ENCODE measurements around the gene SLFN12L.

The SLFN12L gene

DNA sequence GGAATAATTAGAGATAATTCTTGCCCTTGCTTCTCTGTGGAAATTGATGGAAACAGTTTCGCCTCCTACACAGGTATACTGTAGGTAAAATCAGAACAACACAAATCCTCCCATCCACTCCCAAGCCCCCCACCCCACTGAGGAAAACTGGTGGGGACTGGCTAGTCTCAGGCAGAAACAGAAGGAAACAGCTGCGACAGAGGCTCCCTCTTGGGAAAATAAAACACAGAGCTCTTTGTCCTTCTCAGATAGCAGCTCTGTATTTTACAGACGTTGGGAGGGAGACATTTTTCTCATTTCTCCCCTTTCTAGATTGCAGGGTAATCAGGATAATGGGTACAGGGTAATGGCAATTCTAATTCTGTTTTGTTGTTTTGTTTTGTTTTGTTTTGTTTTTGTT is 90.0 kb downstream of the SLFN12L start:
- no peak overlapping the region for H3K4me3 ChIP-seq (ENCODE audit: low read depth, low read length)
- DNase-seq (ENCODE audit: low read depth, low spot score) = no peak
- TF ChIP-seq, protein P1, sequence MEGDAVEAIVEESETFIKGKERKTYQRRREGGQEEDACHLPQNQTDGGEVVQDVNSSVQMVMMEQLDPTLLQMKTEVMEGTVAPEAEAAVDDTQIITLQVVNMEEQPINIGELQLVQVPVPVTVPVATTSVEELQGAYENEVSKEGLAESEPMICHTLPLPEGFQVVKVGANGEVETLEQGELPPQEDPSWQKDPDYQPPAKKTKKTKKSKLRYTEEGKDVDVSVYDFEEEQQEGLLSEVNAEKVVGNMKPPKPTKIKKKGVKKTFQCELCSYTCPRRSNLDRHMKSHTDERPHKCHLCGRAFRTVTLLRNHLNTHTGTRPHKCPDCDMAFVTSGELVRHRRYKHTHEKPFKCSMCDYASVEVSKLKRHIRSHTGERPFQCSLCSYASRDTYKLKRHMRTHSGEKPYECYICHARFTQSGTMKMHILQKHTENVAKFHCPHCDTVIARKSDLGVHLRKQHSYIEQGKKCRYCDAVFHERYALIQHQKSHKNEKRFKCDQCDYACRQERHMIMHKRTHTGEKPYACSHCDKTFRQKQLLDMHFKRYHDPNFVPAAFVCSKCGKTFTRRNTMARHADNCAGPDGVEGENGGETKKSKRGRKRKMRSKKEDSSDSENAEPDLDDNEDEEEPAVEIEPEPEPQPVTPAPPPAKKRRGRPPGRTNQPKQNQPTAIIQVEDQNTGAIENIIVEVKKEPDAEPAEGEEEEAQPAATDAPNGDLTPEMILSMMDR (IDR thresholded peaks at IDR 0.05; ENCODE audit: low read depth, low read length) = no peak
- in situ Hi-C loops (cut with HindIII; ENCODE audit: low sequenced_read_pairs) = no loop called here

DNA sequence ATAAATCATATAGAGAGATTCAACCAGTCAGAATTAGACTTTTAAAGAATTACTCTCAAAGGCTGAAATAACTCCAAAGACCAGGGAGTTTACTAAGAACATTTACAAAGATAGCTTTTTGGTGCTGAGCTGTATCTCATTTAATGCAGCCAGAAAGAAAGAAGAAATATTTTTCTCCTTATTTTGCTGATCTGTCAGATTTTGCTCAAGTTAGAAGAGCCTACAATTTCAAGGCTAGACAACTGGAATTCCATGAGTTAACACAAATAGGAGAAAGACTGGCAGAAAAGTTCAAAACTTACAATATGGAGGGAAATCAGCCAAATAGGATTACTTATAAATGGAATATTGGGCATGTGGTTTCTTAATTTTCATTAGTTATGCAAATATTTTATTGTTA is 99.0 kb downstream of the SLFN12L start:
- TF ChIP-seq, protein P1 (IDR thresholded peaks at IDR 0.05; ENCODE audit: low read depth, low read length) = no peak
- in situ Hi-C loops (cut with HindIII; ENCODE audit: low sequenced_read_pairs) = no loop called here
- no peak overlapping the region for H3K4me3 ChIP-seq (ENCODE audit: low read depth, low read length)
- no peak for DNase-seq (ENCODE audit: low read depth, low spot score)

DNA sequence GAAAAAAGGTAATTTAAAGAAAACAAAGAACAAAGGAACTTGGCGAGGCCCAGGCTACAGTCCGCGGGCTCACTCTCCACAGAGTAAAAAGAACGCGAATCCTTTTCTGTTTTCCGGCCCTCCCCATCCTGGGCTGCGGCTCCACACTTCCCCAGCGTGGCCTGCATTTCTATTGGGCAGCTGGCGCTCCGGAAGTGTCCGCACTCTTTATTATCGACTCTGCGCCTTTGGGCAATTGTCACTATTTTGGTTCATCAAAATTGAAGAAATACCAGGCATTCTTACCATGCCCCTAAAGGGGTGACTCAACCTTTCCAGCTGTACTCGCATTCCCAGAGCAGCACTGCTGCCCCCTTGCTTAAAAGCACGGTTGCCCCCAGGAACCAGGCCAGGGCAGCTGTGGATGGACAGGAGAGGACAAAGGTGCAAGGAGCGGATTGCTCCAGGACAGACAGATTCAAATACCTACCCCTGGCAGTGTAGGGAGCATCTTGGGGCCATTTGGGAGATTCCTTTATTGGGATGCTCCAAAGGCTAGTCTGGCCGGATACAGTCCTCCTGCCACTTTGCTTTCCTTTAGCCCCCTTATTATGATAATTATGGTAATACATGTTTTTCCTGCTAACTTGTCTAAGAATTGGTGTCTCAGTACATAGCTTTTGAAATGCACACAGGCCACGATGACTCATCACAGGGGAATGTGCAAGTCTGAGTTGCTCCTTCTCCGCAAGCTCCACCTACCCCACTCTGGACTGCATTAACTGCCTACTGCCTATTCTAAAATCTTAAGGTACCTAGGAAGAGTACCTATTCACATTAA is 104.2 kb downstream of the SLFN12L start:
- H3K4me3 ChIP-seq (ENCODE audit: low read depth, low read length) = peak overlapping the region; percentile 62
- in situ Hi-C loops (cut with HindIII; ENCODE audit: low sequenced_read_pairs) = no loop called here
- peak; percentile 98 for DNase-seq (ENCODE audit: low read depth, low spot score)
- TF ChIP-seq, protein P1 (IDR thresholded peaks at IDR 0.05; ENCODE audit: low read depth, low read length) = peak; percentile 23

DNA sequence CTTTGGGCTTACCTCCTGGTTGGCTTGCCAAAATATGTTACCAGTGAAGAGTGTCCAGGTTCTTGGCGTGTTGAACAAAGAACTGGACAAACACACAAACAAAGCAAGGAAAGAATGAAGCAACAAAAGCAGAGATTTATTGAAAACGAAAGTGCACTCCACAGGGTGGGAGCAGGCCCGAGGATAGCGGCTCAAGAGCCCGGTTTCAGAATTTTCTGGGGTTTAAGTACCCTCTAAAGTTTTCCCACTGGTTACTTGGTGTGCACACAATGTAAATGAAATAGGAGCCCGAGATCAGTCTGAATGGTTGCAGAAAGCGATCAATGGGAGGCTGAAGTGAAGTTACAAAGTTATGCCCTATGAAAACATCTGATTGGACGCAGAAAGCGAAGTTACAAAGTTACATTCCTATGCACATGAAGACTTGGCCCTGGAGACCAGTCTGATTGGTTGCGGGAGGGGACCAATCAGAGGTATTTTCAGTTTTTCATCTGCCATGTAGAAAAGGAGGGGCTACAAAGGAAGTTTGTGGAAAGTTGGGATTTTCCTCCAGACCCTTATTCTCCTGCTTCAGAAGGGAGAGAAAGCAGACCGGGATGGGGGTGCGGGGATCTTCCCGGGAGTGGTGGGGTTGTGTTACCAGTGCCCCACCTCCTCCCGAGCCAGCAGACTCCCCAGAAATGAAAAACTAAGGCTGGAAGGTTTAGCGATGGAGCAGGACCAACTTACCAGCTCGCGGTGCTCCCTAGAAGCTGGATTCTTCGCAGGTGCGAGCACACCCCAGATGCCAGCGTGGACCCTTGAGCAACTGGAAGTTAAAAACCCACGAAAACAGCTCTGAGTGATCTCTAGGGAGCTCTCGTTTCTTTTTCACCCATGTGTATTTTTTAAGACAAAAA is 105.1 kb downstream of the SLFN12L start, which contains the start of gene SLFN12:
SLFN12 (minus strand) TSS at position 325 of the 899 bp plus-strand sequence. CDS start 9,472 bp downstream, outside the sequence.
- peak; percentile 96 for DNase-seq (ENCODE audit: low read depth, low spot score)
- in situ Hi-C loops (cut with HindIII; ENCODE audit: low sequenced_read_pairs) = no loop called here
- H3K4me3 ChIP-seq (ENCODE audit: low read depth, low read length) = peak within 1 kb of the TSS; percentile 62
- TF ChIP-seq, protein P1 (IDR thresholded peaks at IDR 0.05; ENCODE audit: low read depth, low read length) = no peak

DNA sequence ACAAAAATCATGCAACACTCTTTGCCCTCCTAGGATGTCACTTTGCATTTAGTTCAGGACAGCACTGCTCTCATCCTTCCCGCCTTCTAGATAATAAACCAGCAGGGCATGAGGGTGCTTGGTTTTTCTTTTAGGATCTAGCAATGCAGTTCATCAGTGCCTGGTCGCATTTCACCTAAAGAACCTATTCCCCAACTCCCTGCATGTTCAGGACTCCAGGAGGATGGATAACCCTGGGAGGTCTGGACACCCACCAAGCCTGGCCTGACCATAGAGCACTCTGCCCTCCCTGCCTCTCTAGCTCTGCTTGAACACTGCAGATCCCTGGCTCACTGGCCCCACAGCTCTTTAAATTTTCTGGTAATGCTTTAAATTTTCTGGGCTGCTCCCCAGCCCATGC is 107.8 kb downstream of the SLFN12L start:
- no peak overlapping the region for H3K4me3 ChIP-seq (ENCODE audit: low read depth, low read length)
- TF ChIP-seq, protein P1 (IDR thresholded peaks at IDR 0.05; ENCODE audit: low read depth, low read length) = no peak
- in situ Hi-C loops (cut with HindIII; ENCODE audit: low sequenced_read_pairs) = no loop called here
- DNase-seq (ENCODE audit: low read depth, low spot score) = no peak

DNA sequence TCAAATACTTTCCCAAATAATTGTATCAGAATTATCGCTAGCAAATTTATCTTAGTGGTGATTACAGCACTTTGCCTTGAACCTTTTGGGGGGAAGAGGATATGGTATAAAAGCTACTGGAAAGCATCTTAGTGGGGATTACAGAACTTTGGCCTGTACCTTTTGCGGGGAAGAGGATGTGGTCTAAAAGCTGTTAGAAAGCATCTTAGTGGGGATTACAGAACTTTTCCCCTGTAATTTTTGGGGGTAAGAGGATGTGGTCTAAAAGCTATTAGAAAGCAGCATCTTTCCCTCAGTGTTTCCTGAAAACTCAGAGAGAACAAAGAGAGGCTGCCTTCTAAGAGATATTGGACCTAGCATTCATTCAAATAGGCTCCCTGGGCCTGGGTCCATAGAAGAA is 109.2 kb downstream of the SLFN12L start:
- no peak overlapping the region for H3K4me3 ChIP-seq (ENCODE audit: low read depth, low read length)
- DNase-seq (ENCODE audit: low read depth, low spot score) = no peak
- in situ Hi-C loops (cut with HindIII; ENCODE audit: low sequenced_read_pairs) = no loop called here
- TF ChIP-seq, protein P1 (IDR thresholded peaks at IDR 0.05; ENCODE audit: low read depth, low read length) = no peak
